ENCODE data around the gene HMCES. TPM values are rescaled to one million over a fixed set of nuclear protein-coding genes. Genes with fewer than 3 reads are reported as not detected.
A peak's percentile ranks its signal among the peaks of the same experiment; 100 is the strongest.
"Not testable (repeated sequence)": the region's sequence is repeated elsewhere in the genome, so short reads cannot be mapped to it uniquely, and the experiment has no call there.

HMCES gene, protein sequence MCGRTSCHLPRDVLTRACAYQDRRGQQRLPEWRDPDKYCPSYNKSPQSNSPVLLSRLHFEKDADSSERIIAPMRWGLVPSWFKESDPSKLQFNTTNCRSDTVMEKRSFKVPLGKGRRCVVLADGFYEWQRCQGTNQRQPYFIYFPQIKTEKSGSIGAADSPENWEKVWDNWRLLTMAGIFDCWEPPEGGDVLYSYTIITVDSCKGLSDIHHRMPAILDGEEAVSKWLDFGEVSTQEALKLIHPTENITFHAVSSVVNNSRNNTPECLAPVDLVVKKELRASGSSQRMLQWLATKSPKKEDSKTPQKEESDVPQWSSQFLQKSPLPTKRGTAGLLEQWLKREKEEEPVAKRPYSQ
- total RNA-seq (2014; rRNA removed; shearing (Covaris generic); ENCODE audit: low replicate concordance): 59.9 and 81.0 TPM in 2 replicates

- peaks cover 59% of the 10 kb centered on the region for H3K36me3 ChIP-seq
Measured at GRCh38 chr3:129278439-129278965, at the start of gene HMCES. Gene HMCES, plus strand, starts transcription at chr3:129278870. Its CDS starts 863 bp downstream, at chr3:129279733.

DNA sequence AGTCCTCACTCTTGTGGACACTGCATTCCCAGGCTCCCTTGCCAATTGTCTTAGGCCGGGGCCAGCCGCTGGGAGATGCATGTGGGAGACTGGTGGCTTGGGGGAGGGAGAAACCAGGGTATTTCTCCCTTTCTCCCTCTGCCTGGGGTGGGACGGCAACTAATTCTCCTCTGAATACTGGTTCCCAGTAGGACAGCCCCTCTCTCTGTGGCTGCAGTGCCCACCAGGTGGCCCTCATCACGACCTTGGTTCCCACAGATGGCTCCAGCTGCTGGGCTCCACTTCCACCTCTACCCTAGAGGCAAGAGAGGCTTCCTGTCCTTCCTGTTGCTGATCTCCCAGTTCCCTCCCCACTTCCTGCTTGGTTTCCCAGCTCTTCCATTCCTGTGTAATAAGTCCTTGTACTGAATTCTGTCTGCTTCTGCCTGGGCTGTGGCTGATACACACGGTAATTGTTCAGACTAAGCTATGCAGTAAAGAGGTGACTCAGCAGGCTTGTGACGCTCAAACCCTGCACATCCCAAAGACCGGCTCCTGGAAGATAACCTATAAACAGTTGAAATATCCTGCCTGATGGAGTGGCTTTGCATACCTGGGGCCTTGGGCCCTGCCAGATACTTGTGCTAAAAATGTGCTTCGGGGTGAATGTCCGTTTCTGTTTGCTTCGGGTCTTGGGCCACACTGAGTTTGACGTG, 49.6 kb upstream of the HMCES start:
- no peaks in the 10 kb centered on the region for H3K9me3 ChIP-seq
- H3K36me3 ChIP-seq: no peaks in the 10 kb centered on the region
- peak; percentile 70 for DNase-seq

More at GRCh38 chr3:129278439-129278965, at the start of gene HMCES:
- Histone ChIP-seq H3K4me3 (peak within 1 kb of the TSS; percentile 79), H3K9me3 (no peaks in the 10 kb centered on the region), H3K27me3 (no peaks in the 10 kb centered on the region)
- DNase-seq: peak; percentile 95

GRCh38 chr3:129230311-129231019, 48.2 kb upstream of the HMCES start:
- Histone ChIP-seq H3K4me3 (no peak overlapping the region), H3K9me3 (no peaks in the 10 kb centered on the region), H3K36me3 (no peaks in the 10 kb centered on the region), H3K27me3 (no peaks in the 10 kb centered on the region)
- peak; percentile 90 for DNase-seq

More for the DNA sequence above, 49.6 kb upstream of the HMCES start:
- Histone ChIP-seq H3K27me3 (no peaks in the 10 kb centered on the region), H3K4me3 (no peak overlapping the region)

DNA sequence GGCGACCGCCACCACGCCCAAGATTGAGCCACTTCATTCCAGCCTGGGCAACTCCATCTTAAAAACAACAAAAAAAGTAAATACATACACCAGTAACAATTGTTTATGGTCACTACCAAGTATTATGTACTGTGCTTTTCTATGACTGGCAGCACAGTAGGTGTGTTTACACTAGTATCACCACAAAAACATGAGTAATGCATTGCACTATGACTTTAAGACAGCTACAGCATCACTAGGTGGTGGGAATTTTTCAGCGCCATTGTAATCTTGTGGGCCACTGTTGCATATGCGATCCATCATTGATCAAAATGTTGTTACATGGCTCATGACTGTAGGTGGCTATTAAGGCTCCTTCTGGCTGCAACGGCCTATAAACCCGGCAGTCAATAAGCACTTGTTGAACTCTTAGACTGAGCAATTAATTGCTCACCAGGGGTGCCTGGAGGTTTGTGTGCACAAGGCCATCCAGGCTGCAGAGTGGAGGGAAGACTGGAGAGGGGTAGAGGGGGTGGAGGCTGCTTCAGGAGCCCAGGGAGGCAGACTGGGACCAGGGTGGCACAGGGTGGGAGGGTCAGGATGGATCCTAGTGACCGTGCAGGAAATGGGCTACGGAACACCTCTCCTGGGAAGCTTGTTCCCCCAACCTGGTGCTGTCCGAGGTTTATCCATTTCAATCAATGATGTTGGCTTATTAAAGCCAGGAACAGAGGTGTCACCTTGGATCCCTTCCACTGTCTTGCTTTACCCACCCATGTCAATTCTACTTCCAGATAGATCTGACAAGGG, 47.1 kb upstream of the HMCES start:
- Histone ChIP-seq H3K4me3 (no peak overlapping the region), H3K27me3 (no peaks in the 10 kb centered on the region), H3K36me3 (no peaks in the 10 kb centered on the region), H3K9me3 (no peaks in the 10 kb centered on the region)
- DNase-seq: peak; percentile 17

DNA sequence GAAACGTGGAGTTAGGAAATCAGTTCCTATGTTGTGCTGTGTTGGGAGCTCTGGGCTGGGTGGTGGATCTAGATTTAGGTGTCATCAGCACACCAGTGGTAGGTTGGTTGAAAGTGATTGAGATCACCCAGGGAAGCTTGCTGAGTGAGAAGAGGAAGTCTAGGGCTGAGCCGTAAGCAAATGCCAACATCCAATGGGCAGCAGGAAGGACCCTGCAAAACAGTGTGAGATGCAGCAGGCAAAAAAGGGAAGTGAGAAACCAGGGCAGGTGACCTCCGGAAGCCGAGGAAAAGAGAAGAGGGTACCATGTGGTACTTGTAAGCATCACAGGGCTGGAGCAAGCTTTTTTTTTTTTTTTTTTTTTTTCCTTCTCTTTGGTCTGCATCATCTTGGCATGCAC, 45.1 kb upstream of the HMCES start:
- Histone ChIP-seq H3K27me3 (no peaks in the 10 kb centered on the region), H3K4me3 (no peak overlapping the region), H3K36me3 (no peaks in the 10 kb centered on the region), H3K9me3 (no peaks in the 10 kb centered on the region)
- DNase-seq: no peak

DNA sequence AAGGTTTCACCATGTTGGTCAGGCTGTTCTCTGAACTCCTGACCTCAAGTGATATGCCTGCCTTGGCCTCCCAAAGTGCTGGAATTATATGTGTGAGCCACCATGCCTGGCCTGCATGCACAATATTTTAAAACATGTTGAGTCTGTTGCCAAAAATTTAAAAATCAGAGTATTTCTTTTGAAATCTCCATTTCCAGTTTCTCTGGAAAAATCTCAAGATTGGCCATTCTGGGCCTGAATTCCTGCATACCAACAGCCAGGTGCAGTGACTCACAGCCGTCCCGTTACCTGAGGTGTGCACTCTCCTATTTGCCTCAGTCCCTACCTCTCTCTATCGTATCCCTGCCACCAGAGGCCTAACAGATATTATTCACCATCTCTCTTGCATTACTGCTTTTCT, 44.2 kb upstream of the HMCES start:
- H3K27me3 ChIP-seq: no peaks in the 10 kb centered on the region
- H3K36me3 ChIP-seq: no peaks in the 10 kb centered on the region
- no peaks in the 10 kb centered on the region for H3K9me3 ChIP-seq
- DNase-seq: no peak
- H3K4me3 ChIP-seq: no peak overlapping the region

- no peaks in the 10 kb centered on the region for H3K27me3 ChIP-seq
- no peak for DNase-seq
Measured at GRCh38 chr3:129235344-129235917, 43.2 kb upstream of the HMCES start.

GRCh38 chr3:129238945-129239705, 39.5 kb upstream of the HMCES start:
- H3K27me3 ChIP-seq: no peaks in the 10 kb centered on the region
- no peaks in the 10 kb centered on the region for H3K36me3 ChIP-seq
- no peak for DNase-seq
- no peak overlapping the region for H3K4me3 ChIP-seq
- no peaks in the 10 kb centered on the region for H3K9me3 ChIP-seq

More at GRCh38 chr3:129235344-129235917, 43.2 kb upstream of the HMCES start:
- Histone ChIP-seq H3K9me3 (no peaks in the 10 kb centered on the region), H3K36me3 (no peaks in the 10 kb centered on the region), H3K4me3 (no peak overlapping the region)

DNA sequence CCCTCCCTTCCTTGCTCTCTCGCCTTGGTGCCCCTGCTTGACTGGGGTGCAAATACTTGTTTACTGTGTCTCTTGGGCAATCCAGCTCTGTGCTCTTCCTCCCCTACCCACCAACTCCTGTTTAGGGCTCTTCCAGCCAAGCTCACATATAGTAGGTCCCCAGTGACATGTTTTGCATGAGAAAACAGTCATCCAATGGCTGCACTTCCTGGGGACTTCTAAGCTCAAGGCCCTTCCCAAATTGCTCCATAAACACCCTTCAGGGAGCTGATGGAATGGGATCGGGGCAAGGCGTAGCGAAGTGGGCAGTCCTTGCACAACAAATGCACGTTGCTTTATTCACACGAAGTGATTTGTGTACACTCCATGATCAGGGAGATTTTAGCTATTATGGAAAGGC, 38.7 kb upstream of the HMCES start:
- no peak overlapping the region for H3K4me3 ChIP-seq
- no peak for DNase-seq
- H3K36me3 ChIP-seq: no peaks in the 10 kb centered on the region
- no peaks in the 10 kb centered on the region for H3K27me3 ChIP-seq
- H3K9me3 ChIP-seq: no peaks in the 10 kb centered on the region

GRCh38 chr3:129240436-129240835, 38.2 kb upstream of the HMCES start:
- Histone ChIP-seq H3K4me3 (no peak overlapping the region), H3K27me3 (no peaks in the 10 kb centered on the region), H3K36me3 (no peaks in the 10 kb centered on the region), H3K9me3 (no peaks in the 10 kb centered on the region)
- no peak for DNase-seq

DNA sequence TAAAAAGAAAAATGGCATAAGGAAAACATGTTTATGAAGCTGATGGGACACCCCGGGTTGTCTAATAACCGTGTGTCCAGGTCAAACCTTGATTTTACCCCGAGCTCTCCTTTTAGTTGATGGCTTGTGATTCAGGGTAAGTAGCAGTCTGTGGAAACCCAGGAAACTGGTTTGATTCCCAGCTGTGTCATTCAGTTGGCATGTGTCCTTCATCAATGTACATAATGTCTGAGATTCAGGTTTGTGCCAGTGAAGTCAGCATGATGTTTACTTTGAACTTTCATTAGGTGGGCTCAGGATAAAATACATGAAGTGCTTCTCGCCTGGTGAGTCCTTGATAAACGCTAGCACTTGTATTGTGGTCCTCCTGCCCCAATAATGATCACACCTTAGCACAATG, 33.5 kb upstream of the HMCES start:
- peak; percentile 49 for DNase-seq
- no peaks in the 10 kb centered on the region for H3K9me3 ChIP-seq
- no peak overlapping the region for H3K4me3 ChIP-seq
- no peaks in the 10 kb centered on the region; the same call in 1 of the 2 replicates for H3K36me3 ChIP-seq
- H3K27me3 ChIP-seq: no peaks in the 10 kb centered on the region

DNA sequence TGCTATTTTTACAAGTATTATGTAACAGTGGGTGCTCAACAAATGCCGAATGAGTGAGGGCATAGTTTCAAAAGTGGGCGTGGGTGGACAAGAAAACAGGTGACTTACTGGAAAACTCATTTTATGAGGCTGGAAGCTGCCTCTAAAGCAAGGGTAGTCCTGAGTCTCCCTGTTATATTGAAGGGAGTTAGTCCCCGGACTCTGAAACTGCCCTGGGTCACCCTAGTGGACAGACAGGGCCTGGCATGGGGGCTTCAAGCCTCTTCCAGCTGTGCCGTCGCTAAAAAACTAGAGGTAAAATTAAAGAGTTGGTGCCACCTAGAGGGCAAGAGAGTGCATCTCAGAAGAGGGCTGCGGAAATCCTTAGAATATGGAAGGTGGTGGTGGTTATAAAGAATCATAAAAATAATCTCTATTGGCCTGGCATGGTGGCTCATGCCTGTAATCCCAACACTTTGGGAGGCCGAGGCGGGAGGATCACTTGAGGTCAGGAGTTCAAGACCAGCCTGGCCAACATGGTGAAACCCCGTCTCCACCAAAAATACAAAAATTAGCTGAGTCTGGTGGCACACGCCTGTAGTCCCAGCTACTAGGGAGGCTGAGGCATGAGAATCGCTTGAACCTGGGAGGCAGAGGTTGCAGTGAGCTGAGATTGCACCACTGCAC, 32.9 kb upstream of the HMCES start:
- H3K36me3 ChIP-seq, H3K4me3 ChIP-seq, H3K27me3 ChIP-seq, H3K9me3 ChIP-seq: not testable (repeated sequence)
- peak; percentile 91 for DNase-seq

- Histone ChIP-seq H3K27me3 (no peaks in the 10 kb centered on the region), H3K4me3 (no peak overlapping the region), H3K36me3 (peaks cover 9% of the 10 kb centered on the region), H3K9me3 (no peaks in the 10 kb centered on the region)
- DNase-seq: no peak
Measured at GRCh38 chr3:129246636-129247035, 32.0 kb upstream of the HMCES start.

DNA sequence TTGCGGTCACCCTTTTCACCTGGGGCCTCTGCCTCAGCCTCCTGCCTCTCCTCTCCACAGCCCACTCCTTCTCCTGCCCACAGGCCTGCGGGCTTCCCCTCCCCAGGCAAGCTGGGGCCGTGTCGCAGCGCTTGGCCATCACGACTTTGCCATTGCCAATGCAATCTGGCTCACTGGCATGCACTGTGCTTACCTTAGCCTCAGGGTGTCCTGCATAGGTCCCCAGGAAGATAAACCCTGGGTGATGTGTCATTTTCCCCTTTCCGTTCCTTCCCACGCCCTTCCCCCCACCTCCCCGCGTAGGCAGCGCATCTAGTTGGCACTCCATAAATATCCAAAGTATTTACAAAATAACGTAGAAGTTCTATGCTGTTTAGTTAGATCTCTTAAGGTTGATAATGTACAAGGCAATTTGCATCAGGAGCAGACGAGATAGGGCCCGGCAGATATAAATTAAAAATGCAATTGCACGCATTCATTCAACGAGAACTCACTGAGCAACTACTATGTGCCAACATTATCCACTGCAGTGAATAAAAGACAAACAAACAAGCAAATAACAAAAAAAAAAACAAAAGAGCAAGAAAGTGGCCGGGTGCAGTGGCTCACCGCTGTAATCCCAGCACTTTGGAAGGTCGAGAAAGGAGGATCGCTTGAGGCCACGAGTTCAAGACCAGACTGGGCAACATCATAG, 30.2 kb upstream of the HMCES start:
- Histone ChIP-seq H3K4me3 (peak overlapping the region; percentile 84), H3K9me3 (no peaks in the 10 kb centered on the region), H3K27me3 (no peaks in the 10 kb centered on the region), H3K36me3 (peaks cover 27% of the 10 kb centered on the region)
- no peak for DNase-seq
